ENCODE results near the gene HACD1.
A peak's percentile ranks its signal among the peaks of the same experiment; 100 is the strongest.

HACD1 gene

DNA sequence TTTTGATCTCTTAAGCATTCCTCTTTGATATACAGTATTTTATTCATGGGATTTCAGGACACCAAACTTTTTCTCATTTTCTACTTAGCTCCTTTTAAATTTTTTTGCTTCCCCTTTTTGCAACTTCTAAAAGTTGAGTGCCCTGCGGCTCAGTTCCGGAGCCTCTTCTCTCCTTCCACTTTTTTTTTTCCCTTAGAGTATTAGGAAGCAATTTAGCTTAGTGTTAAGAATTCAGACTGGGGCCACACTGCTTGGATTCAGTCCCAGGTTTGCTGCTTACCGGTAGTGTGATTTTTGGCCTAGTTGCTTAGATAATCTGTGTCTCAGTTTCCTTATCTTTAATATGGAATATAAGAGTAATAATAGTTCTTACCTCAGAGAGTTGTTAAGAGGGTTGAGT, 30.2 kb upstream of the HACD1 start (continued):
- TF ChIP-seq, protein P1, sequence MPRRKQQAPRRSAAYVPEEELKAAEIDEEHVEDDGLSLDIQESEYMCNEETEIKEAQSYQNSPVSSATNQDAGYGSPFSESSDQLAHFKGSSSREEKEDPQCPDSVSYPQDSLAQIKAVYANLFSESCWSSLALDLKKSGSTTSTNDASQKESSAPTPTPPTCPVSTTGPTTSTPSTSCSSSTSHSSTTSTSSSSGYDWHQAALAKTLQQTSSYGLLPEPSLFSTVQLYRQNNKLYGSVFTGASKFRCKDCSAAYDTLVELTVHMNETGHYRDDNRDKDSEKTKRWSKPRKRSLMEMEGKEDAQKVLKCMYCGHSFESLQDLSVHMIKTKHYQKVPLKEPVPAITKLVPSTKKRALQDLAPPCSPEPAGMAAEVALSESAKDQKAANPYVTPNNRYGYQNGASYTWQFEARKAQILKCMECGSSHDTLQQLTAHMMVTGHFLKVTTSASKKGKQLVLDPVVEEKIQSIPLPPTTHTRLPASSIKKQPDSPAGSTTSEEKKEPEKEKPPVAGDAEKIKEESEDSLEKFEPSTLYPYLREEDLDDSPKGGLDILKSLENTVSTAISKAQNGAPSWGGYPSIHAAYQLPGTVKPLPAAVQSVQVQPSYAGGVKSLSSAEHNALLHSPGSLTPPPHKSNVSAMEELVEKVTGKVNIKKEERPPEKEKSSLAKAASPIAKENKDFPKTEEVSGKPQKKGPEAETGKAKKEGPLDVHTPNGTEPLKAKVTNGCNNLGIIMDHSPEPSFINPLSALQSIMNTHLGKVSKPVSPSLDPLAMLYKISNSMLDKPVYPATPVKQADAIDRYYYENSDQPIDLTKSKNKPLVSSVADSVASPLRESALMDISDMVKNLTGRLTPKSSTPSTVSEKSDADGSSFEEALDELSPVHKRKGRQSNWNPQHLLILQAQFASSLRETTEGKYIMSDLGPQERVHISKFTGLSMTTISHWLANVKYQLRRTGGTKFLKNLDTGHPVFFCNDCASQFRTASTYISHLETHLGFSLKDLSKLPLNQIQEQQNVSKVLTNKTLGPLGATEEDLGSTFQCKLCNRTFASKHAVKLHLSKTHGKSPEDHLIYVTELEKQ (tag by site-specific recombination; IDR thresholded peaks at IDR 0.05; ENCODE audit: borderline replicate concordance): no peak
- TF ChIP-seq, protein P2, sequence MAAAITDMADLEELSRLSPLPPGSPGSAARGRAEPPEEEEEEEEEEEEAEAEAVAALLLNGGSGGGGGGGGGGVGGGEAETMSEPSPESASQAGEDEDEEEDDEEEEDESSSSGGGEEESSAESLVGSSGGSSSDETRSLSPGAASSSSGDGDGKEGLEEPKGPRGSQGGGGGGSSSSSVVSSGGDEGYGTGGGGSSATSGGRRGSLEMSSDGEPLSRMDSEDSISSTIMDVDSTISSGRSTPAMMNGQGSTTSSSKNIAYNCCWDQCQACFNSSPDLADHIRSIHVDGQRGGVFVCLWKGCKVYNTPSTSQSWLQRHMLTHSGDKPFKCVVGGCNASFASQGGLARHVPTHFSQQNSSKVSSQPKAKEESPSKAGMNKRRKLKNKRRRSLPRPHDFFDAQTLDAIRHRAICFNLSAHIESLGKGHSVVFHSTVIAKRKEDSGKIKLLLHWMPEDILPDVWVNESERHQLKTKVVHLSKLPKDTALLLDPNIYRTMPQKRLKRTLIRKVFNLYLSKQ (tag by site-specific recombination; IDR thresholded peaks at IDR 0.05; ENCODE audit: borderline replicate concordance): no peak

DNA sequence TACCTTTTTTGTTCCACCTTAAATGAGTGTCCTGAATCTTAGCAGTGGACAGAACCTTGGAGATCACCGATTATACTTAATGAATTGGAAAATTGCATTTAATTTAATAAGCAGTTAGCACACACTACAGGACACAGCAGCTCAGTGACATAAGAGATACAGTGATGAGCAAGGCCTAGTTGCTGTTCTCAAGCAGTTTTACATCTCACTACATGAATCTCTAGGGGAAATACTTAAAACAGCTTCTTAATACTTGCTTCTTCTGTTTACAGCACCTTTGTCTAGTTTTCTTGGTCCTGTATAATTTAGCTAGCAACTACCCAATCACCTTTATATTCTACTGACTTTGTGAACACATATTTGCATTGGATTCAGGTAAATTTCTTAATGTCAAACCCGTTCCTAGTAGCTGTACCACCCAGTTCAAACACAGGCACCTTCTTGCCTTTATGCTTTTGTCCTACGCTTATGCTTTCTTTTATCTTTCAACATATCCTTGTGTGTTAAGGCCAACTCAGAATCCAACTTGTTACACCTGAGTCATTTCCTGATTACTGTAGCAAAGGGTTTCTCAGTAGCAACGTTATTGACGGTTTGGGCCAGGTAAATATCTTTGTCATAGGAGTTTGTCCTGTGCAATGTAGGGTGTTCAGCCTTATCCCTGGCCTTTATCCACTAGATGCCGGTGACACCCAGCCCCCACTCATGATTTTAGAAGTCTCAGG, 28.6 kb upstream of the HACD1 start:
- TF ChIP-seq SCRT2 (tag by site-specific recombination; IDR thresholded peaks at IDR 0.05) (peak; percentile 65; the same call in 1 of the 2 replicates), SETDB1 (IDR thresholded peaks at IDR 0.05; ENCODE audit: insufficient read length, low read length) (no peak)
- H3K4me1 ChIP-seq (ENCODE audit: control insufficient read depth, insufficient read depth, low read length): 0 out of 2 replicates have a peak, but pooled peaks cover 3% of the 10 kb centered on the region
- peak overlapping the region; percentile 17; the same call in 1 of the 2 replicates for H3K4me3 ChIP-seq (ENCODE audit: low read depth, low read length)
- H3K9me3 ChIP-seq (ENCODE audit: control insufficient read depth, insufficient read depth, low read depth, low read length): no peaks in the 10 kb centered on the region
- no peak overlapping the region for H3K27ac ChIP-seq (ENCODE audit: extremely low read depth, low read depth, low read length)
- H3K36me3 ChIP-seq (ENCODE audit: control insufficient read depth in 2 of 2, insufficient read depth in 1 of 2, low read length in 2 of 2): peaks cover 0 to 11% of the 10 kb centered on the region in 2 experiments; a peak in 2 of 3 replicates
- POLR2A ChIA-PET: no interaction called here
- CTCF ChIA-PET: interaction anchor here (0.6 to 0.7 kb wide), 2 partner anchors 49 to 576 kb away, joined by 3 read pairs; no protein-coding TSS in a partner anchor

DNA sequence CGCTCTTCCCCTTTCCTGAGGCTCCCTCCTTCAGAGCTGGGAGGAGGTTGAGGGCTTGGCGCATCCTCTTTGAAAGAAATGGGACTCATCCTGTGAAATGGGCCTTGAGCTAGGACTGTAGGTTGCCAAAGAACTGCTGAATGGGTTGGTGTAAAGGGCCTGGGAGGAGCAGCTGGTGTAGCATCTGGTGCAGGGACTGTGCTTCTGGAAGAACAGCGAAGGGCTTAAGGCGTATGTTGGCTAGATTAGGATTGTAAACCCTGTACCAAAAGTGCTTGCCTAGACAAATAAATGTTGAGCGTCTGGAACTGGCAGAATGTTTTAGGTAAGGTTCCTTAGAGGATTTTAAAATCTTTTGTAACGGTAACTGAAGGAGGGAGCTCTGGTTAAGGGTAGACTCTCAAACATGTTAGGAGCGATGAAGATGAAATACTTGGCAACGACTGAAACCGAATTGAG, 27.3 kb upstream of the HACD1 start:
- Histone ChIP-seq H3K36me3 (ENCODE audit: control insufficient read depth in 2 of 2, insufficient read depth in 1 of 2, low read length in 2 of 2) (peaks cover 0 to 11% of the 10 kb centered on the region in 2 experiments; a peak in 2 of 3 replicates), H3K27ac (ENCODE audit: extremely low read depth, low read depth, low read length) (peak overlapping the region; percentile 95), H3K4me1 (ENCODE audit: control insufficient read depth, insufficient read depth, low read length) (0 out of 2 replicates have a peak, but pooled peaks cover 3% of the 10 kb centered on the region), H3K9me3 (ENCODE audit: control insufficient read depth, insufficient read depth, low read depth, low read length) (no peaks in the 10 kb centered on the region), H3K4me3 (ENCODE audit: low read depth, low read length) (peak overlapping the region; percentile 86)
- ChIA-PET POLR2A (interaction anchor here (1.0 to 2.6 kb wide), 9 partner anchors 9 to 39 kb away, joined by 3 to 47 read pairs (median 6); partner anchors contain the start of gene HACD1), CTCF (interaction anchor here (0.6 to 1.2 kb wide), 4 partner anchors 10 to 211 kb away, joined by 3 read pairs; no protein-coding TSS in a partner anchor)
- TF ChIP-seq ZNF341 (tag by site-specific recombination; IDR thresholded peaks at IDR 0.05; ENCODE audit: low read depth) (peak; percentile 88), ZBTB7A (tag by site-specific recombination; IDR thresholded peaks at IDR 0.05; ENCODE audit: low read depth) (no peak), ZNF629 (tag by site-specific recombination; IDR thresholded peaks at IDR 0.05) (no peak)
- TF ChIP-seq, protein P3, sequence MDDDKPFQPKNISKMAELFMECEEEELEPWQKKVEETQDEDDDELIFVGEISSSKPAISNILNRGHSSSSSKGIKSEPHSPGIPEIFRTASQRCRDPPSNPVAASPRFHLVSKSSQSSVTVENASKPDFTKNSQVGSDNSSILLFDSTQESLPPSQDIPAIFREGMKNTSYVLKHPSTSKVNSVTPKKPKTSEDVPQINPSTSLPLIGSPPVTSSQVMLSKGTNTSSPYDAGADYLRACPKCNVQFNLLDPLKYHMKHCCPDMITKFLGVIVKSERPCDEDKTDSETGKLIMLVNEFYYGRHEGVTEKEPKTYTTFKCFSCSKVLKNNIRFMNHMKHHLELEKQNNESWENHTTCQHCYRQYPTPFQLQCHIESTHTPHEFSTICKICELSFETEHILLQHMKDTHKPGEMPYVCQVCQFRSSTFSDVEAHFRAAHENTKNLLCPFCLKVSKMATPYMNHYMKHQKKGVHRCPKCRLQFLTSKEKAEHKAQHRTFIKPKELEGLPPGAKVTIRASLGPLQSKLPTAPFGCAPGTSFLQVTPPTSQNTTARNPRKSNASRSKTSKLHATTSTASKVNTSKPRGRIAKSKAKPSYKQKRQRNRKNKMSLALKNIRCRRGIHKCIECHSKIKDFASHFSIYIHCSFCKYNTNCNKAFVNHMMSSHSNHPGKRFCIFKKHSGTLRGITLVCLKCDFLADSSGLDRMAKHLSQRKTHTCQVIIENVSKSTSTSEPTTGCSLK (tag by site-specific recombination; IDR thresholded peaks at IDR 0.05): no peak
- TF ChIP-seq, protein P4, sequence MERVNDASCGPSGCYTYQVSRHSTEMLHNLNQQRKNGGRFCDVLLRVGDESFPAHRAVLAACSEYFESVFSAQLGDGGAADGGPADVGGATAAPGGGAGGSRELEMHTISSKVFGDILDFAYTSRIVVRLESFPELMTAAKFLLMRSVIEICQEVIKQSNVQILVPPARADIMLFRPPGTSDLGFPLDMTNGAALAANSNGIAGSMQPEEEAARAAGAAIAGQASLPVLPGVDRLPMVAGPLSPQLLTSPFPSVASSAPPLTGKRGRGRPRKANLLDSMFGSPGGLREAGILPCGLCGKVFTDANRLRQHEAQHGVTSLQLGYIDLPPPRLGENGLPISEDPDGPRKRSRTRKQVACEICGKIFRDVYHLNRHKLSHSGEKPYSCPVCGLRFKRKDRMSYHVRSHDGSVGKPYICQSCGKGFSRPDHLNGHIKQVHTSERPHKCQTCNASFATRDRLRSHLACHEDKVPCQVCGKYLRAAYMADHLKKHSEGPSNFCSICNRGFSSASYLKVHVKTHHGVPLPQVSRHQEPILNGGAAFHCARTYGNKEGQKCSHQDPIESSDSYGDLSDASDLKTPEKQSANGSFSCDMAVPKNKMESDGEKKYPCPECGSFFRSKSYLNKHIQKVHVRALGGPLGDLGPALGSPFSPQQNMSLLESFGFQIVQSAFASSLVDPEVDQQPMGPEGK (tag by site-specific recombination; IDR thresholded peaks at IDR 0.05): no peak
